Gastrocnemius medialis (tissue), 4 donors: ENCODE measurements around the gene TAT.

Experiments
- POLR2A ChIP-seq, 2 donors: fragments of 450-650 bp; IDR thresholded peaks; one replicate each; pipeline ENCODE4 v1.6.1; 2017; ENCODE audit warnings: antibody characterized with exemption in 2 of 2, mild to moderate bottlenecking in 2 of 2, moderate library complexity in 2 of 2
- TF ChIP-seq, protein P1 (sequence below), 5 experiments: fragments of 450-650 bp in 3 of 5; fragments of 200-600 bp in 2 of 5; sonication (generic) in 2 of 5; IDR thresholded peaks in 4 of 5; conservative IDR thresholded peaks in 1 of 5; 1 replicate in 4 of 5; 2 replicates in 1 of 5; pipeline ENCODE4 v1.5.1; 2016 to 2019; ENCODE audit warnings: antibody characterized with exemption in 5 of 5, mild to moderate bottlenecking in 3 of 5, moderate library complexity in 3 of 5

DNA sequence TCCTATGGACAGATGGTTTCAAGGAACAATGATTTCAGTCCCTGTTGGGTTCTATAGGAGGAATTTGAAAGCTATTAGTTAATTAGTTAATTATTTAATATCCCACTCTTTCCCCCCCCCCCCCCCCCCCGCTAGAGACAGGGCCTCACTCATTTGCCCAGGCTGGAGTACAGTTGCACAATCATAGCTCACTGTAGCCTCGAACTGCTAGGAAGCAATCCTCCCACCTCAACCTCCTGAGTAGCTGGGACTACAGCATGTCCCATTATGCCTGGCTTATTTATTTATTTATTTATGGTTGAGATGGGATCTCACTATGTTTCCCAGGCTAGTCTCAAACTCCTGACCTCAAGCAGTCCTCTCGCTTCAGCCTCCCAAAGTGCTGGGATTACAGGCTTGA, 15.0 kb upstream of the TAT start:
- TF ChIP-seq, protein P1, sequence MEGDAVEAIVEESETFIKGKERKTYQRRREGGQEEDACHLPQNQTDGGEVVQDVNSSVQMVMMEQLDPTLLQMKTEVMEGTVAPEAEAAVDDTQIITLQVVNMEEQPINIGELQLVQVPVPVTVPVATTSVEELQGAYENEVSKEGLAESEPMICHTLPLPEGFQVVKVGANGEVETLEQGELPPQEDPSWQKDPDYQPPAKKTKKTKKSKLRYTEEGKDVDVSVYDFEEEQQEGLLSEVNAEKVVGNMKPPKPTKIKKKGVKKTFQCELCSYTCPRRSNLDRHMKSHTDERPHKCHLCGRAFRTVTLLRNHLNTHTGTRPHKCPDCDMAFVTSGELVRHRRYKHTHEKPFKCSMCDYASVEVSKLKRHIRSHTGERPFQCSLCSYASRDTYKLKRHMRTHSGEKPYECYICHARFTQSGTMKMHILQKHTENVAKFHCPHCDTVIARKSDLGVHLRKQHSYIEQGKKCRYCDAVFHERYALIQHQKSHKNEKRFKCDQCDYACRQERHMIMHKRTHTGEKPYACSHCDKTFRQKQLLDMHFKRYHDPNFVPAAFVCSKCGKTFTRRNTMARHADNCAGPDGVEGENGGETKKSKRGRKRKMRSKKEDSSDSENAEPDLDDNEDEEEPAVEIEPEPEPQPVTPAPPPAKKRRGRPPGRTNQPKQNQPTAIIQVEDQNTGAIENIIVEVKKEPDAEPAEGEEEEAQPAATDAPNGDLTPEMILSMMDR (IDR thresholded peaks at IDR 0.05 in 4 of 5, conservative IDR thresholded peaks at IDR 0.05 in 1 of 5): no peak
- TF ChIP-seq POLR2A (IDR thresholded peaks at IDR 0.05): no peak
